ENCODE measurements around the gene PSAPL1.

Gene PSAPL1, protein sequence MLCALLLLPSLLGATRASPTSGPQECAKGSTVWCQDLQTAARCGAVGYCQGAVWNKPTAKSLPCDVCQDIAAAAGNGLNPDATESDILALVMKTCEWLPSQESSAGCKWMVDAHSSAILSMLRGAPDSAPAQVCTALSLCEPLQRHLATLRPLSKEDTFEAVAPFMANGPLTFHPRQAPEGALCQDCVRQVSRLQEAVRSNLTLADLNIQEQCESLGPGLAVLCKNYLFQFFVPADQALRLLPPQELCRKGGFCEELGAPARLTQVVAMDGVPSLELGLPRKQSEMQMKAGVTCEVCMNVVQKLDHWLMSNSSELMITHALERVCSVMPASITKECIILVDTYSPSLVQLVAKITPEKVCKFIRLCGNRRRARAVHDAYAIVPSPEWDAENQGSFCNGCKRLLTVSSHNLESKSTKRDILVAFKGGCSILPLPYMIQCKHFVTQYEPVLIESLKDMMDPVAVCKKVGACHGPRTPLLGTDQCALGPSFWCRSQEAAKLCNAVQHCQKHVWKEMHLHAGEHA

DNA sequence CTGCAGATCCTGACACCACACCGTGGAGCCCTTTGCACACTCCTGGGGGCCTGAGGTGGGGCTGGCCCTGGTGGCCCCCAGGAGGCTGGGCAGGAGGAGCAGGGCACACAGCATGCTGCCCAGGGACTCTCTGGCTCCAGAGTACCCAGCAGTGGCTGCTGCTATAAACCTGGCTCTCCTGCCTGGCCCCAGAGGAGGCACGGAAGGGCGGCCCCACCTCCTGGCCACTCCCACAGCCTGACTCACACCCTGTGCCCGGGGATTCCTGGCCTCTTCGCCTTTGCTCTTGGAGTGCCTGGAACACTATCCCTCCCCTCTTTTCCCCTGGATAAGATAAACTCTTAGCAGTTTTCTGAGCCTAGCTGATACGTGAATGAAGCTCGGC is at the start of gene PSAPL1:
TSS of gene PSAPL1 (minus strand) at position 165 of the 385 bp plus-strand sequence. CDS start at position 114, 51 bp downstream.
- no peak for DNase-seq

DNA sequence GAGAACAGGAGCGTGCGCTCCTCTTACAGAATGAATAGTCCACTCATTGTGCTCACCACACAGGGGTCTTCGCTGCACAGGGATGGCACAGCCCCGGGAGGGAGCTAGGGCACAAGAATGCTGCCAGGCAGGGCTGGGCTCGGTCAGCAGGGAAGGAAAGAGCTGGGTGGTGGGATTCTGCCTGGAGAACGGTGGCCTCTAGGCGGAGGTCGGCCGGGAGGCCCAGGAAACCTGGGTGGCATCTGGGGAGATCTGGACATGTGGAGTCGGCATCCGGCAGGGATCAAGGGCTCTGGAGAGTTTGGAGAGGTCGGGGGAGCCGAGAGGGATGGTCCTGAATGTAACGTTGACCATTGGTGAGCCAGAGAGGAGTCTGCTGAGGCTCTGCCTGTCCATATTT is 46.5 kb upstream of the PSAPL1 start:
- no peak for DNase-seq

DNA sequence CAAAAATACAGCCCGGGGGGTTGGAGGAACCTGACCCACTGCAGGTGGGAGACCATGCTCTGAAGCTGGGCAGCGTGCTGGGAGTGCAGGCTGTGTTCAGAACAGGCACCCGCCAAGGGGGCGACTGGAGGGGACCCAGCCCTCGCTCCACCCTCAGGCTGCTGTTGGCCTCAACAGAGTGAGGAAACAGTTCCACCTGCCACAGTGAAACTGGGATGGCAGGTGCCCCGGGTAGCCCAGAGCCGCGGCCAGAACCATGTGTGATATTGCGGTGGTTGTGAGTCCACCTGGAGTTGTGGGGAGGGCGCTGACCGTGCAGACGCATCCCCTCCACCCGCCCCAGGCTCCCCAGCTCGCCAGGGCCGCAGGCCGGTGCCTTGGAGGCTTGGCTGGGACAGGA is 45.7 kb upstream of the PSAPL1 start:
- no peak for DNase-seq

GRCh38 chr4:7478665-7479064 is 43.9 kb upstream of the PSAPL1 start:
- no peak for DNase-seq

DNA sequence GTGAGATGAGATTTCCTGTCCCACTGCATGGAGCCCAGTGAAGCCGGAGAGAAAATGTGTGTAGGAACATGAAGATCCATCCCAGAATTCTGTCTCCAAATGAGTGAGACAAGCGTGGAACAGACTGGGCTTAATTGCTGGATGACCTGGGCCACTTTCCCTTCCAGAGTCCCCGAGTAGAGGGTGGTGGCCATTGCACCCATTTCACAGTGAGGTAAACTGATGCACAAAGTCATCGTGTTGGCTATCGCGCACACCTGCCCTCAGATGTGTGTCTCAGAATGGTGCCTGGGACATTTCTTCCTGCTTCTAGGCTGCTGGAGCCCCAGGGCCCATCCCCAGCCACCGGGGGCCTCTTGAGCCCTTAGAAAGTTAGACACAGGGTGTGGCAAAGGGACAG is 43.0 kb upstream of the PSAPL1 start:
- DNase-seq: no peak

- DNase-seq: no peak
These were observed 42.1 kb upstream of the PSAPL1 start for GRCh38 chr4:7476820-7477219.

- no peak for DNase-seq
These were observed 40.5 kb upstream of the PSAPL1 start for GRCh38 chr4:7475207-7475606.

- DNase-seq: no peak
These were observed 39.6 kb upstream of the PSAPL1 start for GRCh38 chr4:7474320-7474719.

DNA sequence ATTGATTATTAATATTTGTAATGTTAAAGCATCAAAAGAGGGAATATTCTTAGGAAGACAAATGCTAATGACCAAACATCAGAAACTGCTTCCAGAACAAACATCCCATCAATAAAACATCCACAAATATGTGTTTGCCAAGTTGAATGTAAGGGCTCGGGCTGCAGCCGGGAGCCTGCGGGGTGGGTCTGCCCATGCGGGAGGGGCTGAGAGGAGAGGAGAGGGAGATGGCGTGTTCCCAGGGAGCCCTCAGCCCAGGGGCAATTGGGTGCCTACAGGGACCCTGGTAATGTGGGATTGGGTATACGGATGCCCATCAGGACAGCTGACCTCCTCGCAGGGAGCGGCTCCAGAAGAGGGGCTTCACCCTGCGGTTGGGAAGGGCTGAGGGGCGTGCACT is 38.4 kb upstream of the PSAPL1 start:
- DNase-seq: no peak

GRCh38 chr4:7472442-7473013 is 37.8 kb upstream of the PSAPL1 start:
- no peak for DNase-seq

DNA sequence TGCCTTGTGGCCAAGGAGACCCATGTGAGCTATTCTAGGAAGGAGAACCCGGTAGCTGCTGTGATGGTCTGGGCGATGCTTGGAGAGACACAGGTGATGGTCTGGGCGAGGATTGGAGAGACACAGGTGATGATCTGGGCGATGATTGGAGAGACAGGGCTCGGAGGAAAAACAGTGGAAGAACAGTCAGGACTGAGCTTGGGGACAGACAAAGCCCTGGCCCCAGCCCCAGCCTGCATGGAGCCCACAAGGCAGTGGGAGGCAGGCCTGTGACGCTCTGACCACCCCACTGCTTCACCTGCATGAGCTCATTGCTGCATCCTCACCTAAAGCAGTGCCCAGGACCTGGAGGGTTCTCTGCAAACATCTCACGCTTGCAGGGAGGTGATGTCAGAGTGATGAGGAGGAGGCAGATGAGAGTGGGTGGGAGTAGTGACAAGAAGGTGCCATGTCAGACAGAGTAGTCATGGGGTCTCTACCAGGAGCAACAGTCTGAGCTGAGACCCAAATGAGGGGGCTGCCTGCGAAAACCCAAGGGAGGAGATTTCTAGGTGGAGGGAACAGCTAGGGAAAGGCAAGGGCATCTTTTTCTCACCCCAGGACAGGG is 35.9 kb upstream of the PSAPL1 start:
- no peak for DNase-seq

GRCh38 chr4:7470111-7470510 is 35.4 kb upstream of the PSAPL1 start:
- no peak for DNase-seq

DNA sequence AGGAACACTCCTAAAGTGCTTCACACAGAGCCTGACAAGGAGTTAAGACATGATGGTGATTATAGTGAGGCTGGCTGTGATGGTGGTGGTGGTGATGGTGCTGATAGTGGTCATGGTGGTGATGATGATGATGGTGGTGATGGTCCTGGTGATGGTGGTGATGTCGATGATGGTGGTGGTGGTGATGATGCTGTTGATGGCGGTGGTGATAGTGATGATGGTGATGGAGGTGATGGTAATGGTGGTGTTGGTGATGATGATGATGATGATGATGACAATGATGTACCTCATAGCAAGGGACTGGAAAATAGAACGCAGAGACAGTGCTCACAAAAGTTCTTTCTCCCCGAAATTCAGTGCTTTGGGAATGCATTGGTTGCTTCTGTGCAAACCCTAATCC is 34.3 kb upstream of the PSAPL1 start:
- no peak for DNase-seq

- no peak for DNase-seq
These were observed 32.7 kb upstream of the PSAPL1 start for GRCh38 chr4:7467471-7467870.

- no peak for DNase-seq
These were observed 32.2 kb upstream of the PSAPL1 start for GRCh38 chr4:7466904-7467303.

- no peak for DNase-seq
These were observed 31.5 kb upstream of the PSAPL1 start for GRCh38 chr4:7466215-7466614.

DNA sequence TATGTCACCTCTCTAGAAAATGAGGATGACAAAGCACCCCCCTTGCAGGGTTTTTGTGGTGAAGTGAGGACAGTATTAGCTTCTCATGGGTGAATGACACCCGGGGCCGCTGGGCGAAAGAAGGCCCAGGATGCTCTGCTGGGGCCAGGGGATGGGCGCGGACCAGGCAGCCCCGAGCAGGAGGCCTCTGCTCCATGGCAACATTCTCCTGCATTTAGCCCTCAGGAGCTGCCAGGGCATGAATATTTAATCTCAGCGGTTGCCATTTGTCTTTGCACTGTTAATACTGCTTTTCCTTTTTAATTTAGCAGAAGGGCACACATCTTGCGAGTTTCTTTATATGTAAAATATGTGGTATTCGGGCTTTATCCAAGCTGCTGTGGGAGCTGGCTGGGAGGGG is 30.3 kb upstream of the PSAPL1 start:
- no peak for DNase-seq

DNA sequence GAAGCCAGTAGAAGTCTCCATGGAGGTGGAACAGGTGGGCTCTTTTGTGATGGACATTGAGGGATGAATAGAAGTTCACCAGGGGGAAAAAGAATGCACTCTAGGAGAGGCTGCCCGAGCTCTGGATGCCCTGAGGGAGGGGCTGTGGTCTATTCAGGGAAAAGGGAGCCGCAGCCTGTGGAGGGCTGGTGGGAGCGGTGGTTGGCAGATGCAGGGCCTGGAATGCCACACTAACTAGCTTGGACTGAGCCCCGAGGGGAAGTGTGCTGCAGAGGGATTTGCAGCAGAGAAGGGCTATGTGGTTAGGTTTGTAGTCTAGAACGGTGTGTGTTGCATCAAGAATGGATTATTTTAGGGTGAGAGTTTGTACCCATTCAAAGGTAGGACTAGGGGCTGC is 29.5 kb upstream of the PSAPL1 start:
- no peak for DNase-seq

- DNase-seq: no peak
These were observed 29.0 kb upstream of the PSAPL1 start for GRCh38 chr4:7463566-7464258.

DNA sequence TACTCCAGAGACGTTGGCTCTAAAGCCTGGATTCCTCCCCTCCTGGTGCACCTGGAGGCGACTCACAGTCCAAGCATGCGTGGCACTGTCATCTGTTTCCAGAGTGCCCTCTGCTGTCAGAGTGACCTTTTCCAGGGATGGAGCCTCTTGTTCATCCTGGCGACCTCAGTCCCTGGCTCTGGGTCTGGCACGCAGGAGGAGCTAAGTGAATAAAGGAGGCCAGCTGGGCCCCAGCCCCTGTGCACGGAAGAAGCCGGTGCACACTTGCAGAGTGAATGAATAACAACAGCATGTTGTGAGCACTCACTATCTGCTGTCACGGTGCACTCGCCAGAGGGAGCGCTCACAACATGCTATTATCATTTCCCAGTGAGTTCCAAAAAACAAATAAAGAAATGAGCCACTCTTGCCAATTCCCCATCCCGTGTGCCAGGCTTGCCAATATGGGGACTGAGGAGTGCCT is 27.8 kb upstream of the PSAPL1 start:
- no peak for DNase-seq

DNA sequence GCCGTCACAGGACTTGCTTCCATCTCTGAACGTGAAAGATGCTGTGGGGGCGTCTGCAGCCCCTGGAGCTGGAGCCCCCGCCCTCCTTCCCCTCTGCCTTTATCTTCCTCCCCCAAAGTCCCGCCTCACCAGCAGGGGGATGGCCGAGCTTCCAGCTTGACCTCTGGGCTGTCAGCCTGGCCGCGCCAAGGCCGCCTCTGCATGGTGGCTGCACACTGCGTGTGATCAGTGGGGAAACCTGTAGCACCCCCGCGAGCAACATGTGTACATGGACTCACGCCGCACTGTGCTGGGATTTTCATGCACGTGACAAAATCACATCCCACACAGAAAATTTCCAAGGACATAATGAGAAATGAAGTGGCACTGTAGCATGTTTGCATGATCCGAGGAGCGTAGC is 26.5 kb upstream of the PSAPL1 start:
- no peak for DNase-seq

- DNase-seq: no peak
These were observed 25.8 kb upstream of the PSAPL1 start for GRCh38 chr4:7460566-7460965.

- DNase-seq: no peak
These were observed 24.7 kb upstream of the PSAPL1 start for GRCh38 chr4:7459471-7459870.
